IMR-90 (cell line): ENCODE data around the gene TMEM8B. TPM values are rescaled to one million over a fixed set of nuclear protein-coding genes. Genes with fewer than 3 reads are reported as not detected.

ENCODE experiments used
- ATAC-seq: fragments of 200-7000 bp; cut with Tn5 transposase; 2 replicates; pipeline ENCODE4 v1.9.1; 2020; ENCODE audit warnings: low read depth, mild to moderate bottlenecking, moderate library complexity
- BruUV-seq: library from RNA; stranded (reverse); fragments of 400-500 nt; replicated peaks from 2 replicates; lab custom pipeline; 2021; lab: Mats Ljungman, UMichigan
- CTCF ChIA-PET: fragments of 300-600 bp; formaldehyde crosslinking; extraction: SDS; loops from one replicate; lab custom pipeline; 2021; ENCODE audit warnings: antibody characterized with exemption; lab: Yijun Ruan, JAX
- POLR2A ChIA-PET: fragments of 300-600 bp; sonication (Branson Sonifier 250); formaldehyde crosslinking; loops from one replicate; lab custom pipeline; 2022; ENCODE audit warnings: antibody characterized with exemption; ENCODE audit not compliant: unreplicated experiment; lab: Charles Lee
- DNase-seq: peaks from one replicate; pipeline ENCODE4 v3.0.0; 2013
- H2AFZ ChIP-seq: replicated peaks from 2 replicates; pipeline ENCODE3; 2013; ENCODE audit warnings: low read length, mild to moderate bottlenecking; ENCODE audit not compliant: poor library complexity
- H2AK5ac ChIP-seq: 2 replicates; pipeline ENCODE4 v1.6.1; 2013; ENCODE audit warnings: low read depth, low read length, inconsistent platforms
- H2AK9ac ChIP-seq: replicated peaks from 2 replicates; pipeline ENCODE3; 2013; ENCODE audit warnings: mild to moderate bottlenecking, low read depth, low read length, moderate library complexity; ENCODE audit not compliant: poor library complexity
- H2BK120ac ChIP-seq: 2 replicates; pipeline ENCODE4 v1.6.1; 2013; ENCODE audit warnings: low read depth, low read length, inconsistent platforms
- H2BK15ac ChIP-seq: 3 replicates; pipeline ENCODE4 v1.6.1; 2013; ENCODE audit warnings: low read depth, low read length, inconsistent platforms
- H2BK20ac ChIP-seq: 2 replicates; pipeline ENCODE4 v1.6.1; 2013; ENCODE audit warnings: low read depth, mild to moderate bottlenecking, inconsistent platforms, low read length, moderate library complexity
- H2BK5ac ChIP-seq: 2 replicates; pipeline ENCODE4 v1.6.1; 2013; ENCODE audit warnings: mild to moderate bottlenecking, low read depth, low read length, inconsistent platforms; ENCODE audit not compliant: poor library complexity, severe bottlenecking
- H3K14ac ChIP-seq: replicated peaks from 2 replicates; pipeline ENCODE4 v1.6.1; 2013; ENCODE audit warnings: low read depth, low read length, inconsistent platforms
- H3K18ac ChIP-seq: 2 replicates; pipeline ENCODE4 v1.6.1; 2013; ENCODE audit warnings: low read depth, low read length, control low read depth
- H3K23ac ChIP-seq: 2 replicates; pipeline ENCODE4 v1.6.1; 2013; ENCODE audit warnings: low read depth, low read length, inconsistent platforms
- H3K27ac ChIP-seq: 2 replicates; pipeline ENCODE4 v1.5.1; 2013; ENCODE audit warnings: mild to moderate bottlenecking, control low read depth, low read length; ENCODE audit not compliant: insufficient read depth
- H3K27me3 ChIP-seq: 2 replicates; pipeline ENCODE4 v1.6.1; 2013; ENCODE audit warnings: low read length; ENCODE audit not compliant: control insufficient read depth, insufficient read depth
- H3K36me3 ChIP-seq: 2 replicates; pipeline ENCODE4 v1.6.1; 2013; ENCODE audit warnings: low read length, mixed read lengths; ENCODE audit not compliant: control insufficient read depth, insufficient read depth
- H3K4ac ChIP-seq: 2 replicates; pipeline ENCODE4 v1.6.1; 2013; ENCODE audit warnings: low read depth, low read length, inconsistent platforms
- H3K4me1 ChIP-seq: 2 replicates; pipeline ENCODE4 v1.6.1; 2013; ENCODE audit warnings: low read length, mixed read lengths; ENCODE audit not compliant: control insufficient read depth, insufficient read depth
- H3K4me2 ChIP-seq: 2 replicates; pipeline ENCODE4 v1.6.1; 2013; ENCODE audit warnings: low read depth, mild to moderate bottlenecking, control low read depth, low read length, moderate library complexity
- H3K4me3 ChIP-seq: 2 replicates; pipeline ENCODE4 v1.5.1; 2013; ENCODE audit warnings: low read depth, mild to moderate bottlenecking, control low read depth, low read length, moderate library complexity; ENCODE audit not compliant: insufficient read depth
- H3K56ac ChIP-seq: 2 replicates; pipeline ENCODE4 v1.6.1; 2013; ENCODE audit warnings: low read length, inconsistent platforms; ENCODE audit not compliant: insufficient read depth; ENCODE audit errors: extremely low read depth
- H3K79me1 ChIP-seq, 2 experiments: 2 replicates each; pipeline ENCODE4 v1.6.1; 2013; ENCODE audit warnings: low read length in 2 of 2, inconsistent platforms in 1 of 2, low read depth in 1 of 2
- H3K9ac ChIP-seq: 2 replicates; pipeline ENCODE4 v1.6.1; 2013; ENCODE audit warnings: low read depth, low read length, control low read depth
- H3K9me1 ChIP-seq: 2 replicates; pipeline ENCODE4 v1.6.1; 2013; ENCODE audit warnings: low read length, inconsistent platforms; ENCODE audit not compliant: insufficient read depth
- H3K9me3 ChIP-seq: 2 replicates; pipeline ENCODE4 v1.6.1; 2013; ENCODE audit warnings: low read length; ENCODE audit not compliant: control insufficient read depth, insufficient read depth
- H4K20me1 ChIP-seq: 2 replicates; pipeline ENCODE4 v1.6.1; 2013; ENCODE audit warnings: low read length, inconsistent platforms; ENCODE audit not compliant: insufficient read depth
- H4K5ac ChIP-seq: 2 replicates; pipeline ENCODE4 v1.6.1; 2013; ENCODE audit warnings: mild to moderate bottlenecking, low read depth, low read length, control low read depth
- H4K8ac ChIP-seq, 2 experiments: 2 replicates each; pipeline ENCODE4 v1.6.1; 2013; ENCODE audit warnings: low read depth in 2 of 2, low read length in 2 of 2, control low read depth in 1 of 2, inconsistent platforms in 1 of 2
- H4K91ac ChIP-seq: 2 replicates; pipeline ENCODE4 v1.6.1; 2013; ENCODE audit warnings: low read depth, low read length, inconsistent platforms; ENCODE audit not compliant: insufficient read depth
- BHLHE40 ChIP-seq: fragments of 150-350 bp; IDR thresholded peaks from 2 replicates; pipeline ENCODE4 v1.6.1; 2016; ENCODE audit warnings: mild to moderate bottlenecking, low read depth, low read length
- ELK1 ChIP-seq: fragments of 150-350 bp; IDR thresholded peaks from 2 replicates; pipeline ENCODE4 v1.6.1; 2016; ENCODE audit warnings: low read depth, mild to moderate bottlenecking, low read length, moderate library complexity, borderline replicate concordance
- FOS ChIP-seq: fragments of 150-350 bp; IDR thresholded peaks from 2 replicates; pipeline ENCODE4 v1.6.1; 2016; ENCODE audit warnings: low read depth, low read length
- MAFK ChIP-seq: IDR thresholded peaks from 2 replicates; pipeline ENCODE4 v1.6.1; 2012; ENCODE audit warnings: low read depth, low read length, improper control_type of control experiment
- MAZ ChIP-seq: IDR thresholded peaks from 2 replicates; pipeline ENCODE4 v1.6.1; 2012; ENCODE audit warnings: low read depth, mild to moderate bottlenecking, low read length, improper control_type of control experiment, moderate library complexity, borderline replicate concordance
- MXI1 ChIP-seq: IDR thresholded peaks from 2 replicates; pipeline ENCODE4 v1.6.1; 2012; ENCODE audit warnings: low read depth, mild to moderate bottlenecking, low read length, moderate library complexity, borderline replicate concordance
- WGBS, 2 experiments: methylation state at CpG; one replicate each; pipeline versions ENCODE4 v1.1.5 to v1.1.7; 2013; ENCODE audit warnings: missing lambda C conversion rate in 2 of 2; ENCODE audit not compliant: insufficient read length in 1 of 2; ENCODE audit errors: extremely low coverage in 2 of 2; 5-methylcytosine and 5-hydroxymethylcytosine counted together
- dilution Hi-C: fragments of 300-500 bp; cut with HindIII; formaldehyde crosslinking; loops from one replicate; pipeline ENCODE4 v1.14.3; 2018; ENCODE audit warnings: low sequenced_read_pairs; ENCODE audit not compliant: unreplicated experiment
- in situ Hi-C: fragments of 300-500 bp; cut with MboI; formaldehyde crosslinking; loops from 3 replicates; pipeline ENCODE4 v1.14.3; 2019; ENCODE audit warnings: low sequenced_read_pairs, inconsistent platforms, mixed read lengths
- intact Hi-C: fragments of 100-400 bp; cut with micrococcal nuclease; formaldehyde crosslinking; loops from 2 replicates; pipeline ENCODE4 v1.10.0; 2022
- polyA plus RNA-seq, 3 experiments: library from polyadenylated mRNA; depleted of rRNA; stranded (reverse); fragments of >200 nt; gene quantifications; 2 replicates each; pipeline ENCODE4 v1.2.3, GENCODE V29; 2012; ENCODE audit warnings: low replicate concordance in 1 of 3
- total RNA-seq: library from RNA; depleted of rRNA; stranded (reverse); fragments of >200 nt; gene quantifications from 2 replicates; pipeline ENCODE4 v1.2.3, GENCODE V29; 2012

Gene TMEM8B
- total and polyA plus RNA-seq, 2 of the 4 experiments (the other 2 are of a cell fraction) = 0.72 to 8.3 TPM

DNA sequence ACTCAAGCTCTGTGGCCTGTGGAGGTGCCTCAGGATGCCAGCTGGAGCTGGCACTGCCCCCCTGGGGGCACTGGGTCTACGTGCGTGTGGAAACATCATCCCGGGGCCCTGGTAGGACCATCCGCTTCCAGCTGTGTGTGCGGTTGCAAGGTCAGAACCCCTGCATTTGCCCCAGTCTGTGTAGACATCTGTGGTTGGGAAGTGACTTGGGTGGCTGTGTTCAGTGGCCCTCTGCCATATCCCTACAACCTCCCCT, 12.5 kb downstream of the TMEM8B start:
- H2AFZ ChIP-seq = no peak overlapping the region
- H3K4me3 ChIP-seq = no peak overlapping the region
- dilution Hi-C loops = no loop called here
- H3K4me2 ChIP-seq = no peak overlapping the region
- no peak overlapping the region for H3K23ac ChIP-seq
- BruUV-seq = no TSS peak
- H3K4me1 ChIP-seq = peaks cover 17% of the 10 kb centered on the region
- TF ChIP-seq ELK1 (no peak), MAFK (no peak), MAZ (no peak), BHLHE40 (no peak), FOS (no peak), MXI1 (no peak)
- H3K79me1 ChIP-seq = peaks cover 3 to 4% of the 10 kb centered on the region in 2 experiments; a peak in 1 of 4 replicates
- no peak overlapping the region for H4K91ac ChIP-seq
- H2BK15ac ChIP-seq = no peak overlapping the region
- intact Hi-C loops = no loop called here
- H3K14ac ChIP-seq = no peak overlapping the region
- H4K5ac ChIP-seq = no peak overlapping the region
- peaks cover 9% of the 10 kb centered on the region; the same call in 1 of the 2 replicates for H4K20me1 ChIP-seq
- peaks cover 2% of the 10 kb centered on the region; the same call in 1 of the 2 replicates for H3K36me3 ChIP-seq
- WGBS, 2 experiments = no CpG with 5 or more reads among the region's 5 CpGs
- H3K27ac ChIP-seq = no peak overlapping the region
- DNase-seq = no peak
- H3K18ac ChIP-seq = no peak overlapping the region
- peaks cover 15% of the 10 kb centered on the region for H3K9me1 ChIP-seq
- ATAC-seq = no peak
- no peaks in the 10 kb centered on the region for H3K9me3 ChIP-seq
- H4K8ac ChIP-seq = no peak overlapping the region
- H2AK5ac ChIP-seq = no peak overlapping the region
- in situ Hi-C loops = no loop called here
- ChIA-PET CTCF (no interaction called here), POLR2A (no interaction called here)
- H2BK20ac ChIP-seq = no peak overlapping the region
- H2AK9ac ChIP-seq = no peak overlapping the region
- H3K27me3 ChIP-seq = no peaks in the 10 kb centered on the region
- H3K56ac ChIP-seq = no peak overlapping the region
- no peak overlapping the region for H2BK120ac ChIP-seq
- H2BK5ac ChIP-seq = no peak overlapping the region
- H3K9ac ChIP-seq = no peak overlapping the region
- no peak overlapping the region for H3K4ac ChIP-seq
